OCI-LY1 (cell line): ENCODE results near the gene PKD2L2.

ENCODE experiments used
- H2AFZ ChIP-seq: fragments of 200-600 bp; sonication (generic), shearing (Covaris generic); 2 replicates; pipeline ENCODE4 v1.6.0; 2014; ENCODE audit warnings: antibody characterized with exemption, mild to moderate bottlenecking, low read length
- H3F3A ChIP-seq: fragments of 200-600 bp; sonication (generic), shearing (Covaris generic); 2 replicates; pipeline ENCODE4 v1.6.0; 2014; ENCODE audit warnings: mild to moderate bottlenecking, antibody characterized with exemption, low read length, moderate library complexity; ENCODE audit not compliant: insufficient read depth
- H3K27ac ChIP-seq: fragments of 200-600 bp; sonication (generic); 2 replicates; pipeline ENCODE4 v1.5.1; 2014; ENCODE audit warnings: low read length, mixed run types, mild to moderate bottlenecking, low read depth; ENCODE audit not compliant: poor library complexity, severe bottlenecking
- H3K27me3 ChIP-seq: fragments of 200-600 bp; sonication (generic); 2 replicates; pipeline ENCODE4 v1.6.0; 2014; ENCODE audit warnings: antibody characterized with exemption, mild to moderate bottlenecking, low read length, moderate library complexity; ENCODE audit not compliant: insufficient read depth
- H3K36me3 ChIP-seq: fragments of 200-600 bp; sonication (generic); 2 replicates; pipeline ENCODE4 v1.6.1; 2014; ENCODE audit warnings: mild to moderate bottlenecking, antibody characterized with exemption, low read length, moderate library complexity, mixed read lengths; ENCODE audit not compliant: insufficient read depth
- H3K4me1 ChIP-seq: fragments of 200-600 bp; sonication (generic); 2 replicates; pipeline ENCODE4 v1.5.1; 2014; ENCODE audit warnings: mild to moderate bottlenecking, low read length, moderate library complexity; ENCODE audit not compliant: insufficient read depth, severe bottlenecking
- H3K4me2 ChIP-seq: fragments of 200-600 bp; sonication (generic), shearing (Covaris generic); 2 replicates; pipeline ENCODE4 v1.6.1; 2014; ENCODE audit warnings: low read length
- H3K4me3 ChIP-seq: fragments of 200-600 bp; sonication (generic); 2 replicates; pipeline ENCODE4 v1.5.1; 2014; ENCODE audit warnings: low read length, low read depth, mild to moderate bottlenecking, mixed read lengths; ENCODE audit not compliant: poor library complexity, severe bottlenecking
- H3K79me2 ChIP-seq: fragments of 200-600 bp; shearing (Covaris generic); 2 replicates; pipeline ENCODE4 v1.6.1; 2016; ENCODE audit warnings: mixed run types, low read length, mixed read lengths; ENCODE audit not compliant: insufficient read depth
- H3K9ac ChIP-seq: fragments of 200-600 bp; sonication (generic), shearing (Covaris generic); 2 replicates; pipeline ENCODE4 v1.6.1; 2014; ENCODE audit warnings: mild to moderate bottlenecking, low read length, mixed read lengths
- H3K9me2 ChIP-seq: fragments of 200-600 bp; sonication (generic), shearing (Covaris generic); 2 replicates; pipeline ENCODE4 v1.6.1; 2014; ENCODE audit warnings: low read depth, mild to moderate bottlenecking, low read length, mixed read lengths
- H3K9me3 ChIP-seq: fragments of 200-600 bp; shearing (Covaris generic); 2 replicates; pipeline ENCODE4 v1.6.1; 2014; ENCODE audit warnings: low read length, mixed read lengths
- H4K20me1 ChIP-seq: fragments of 200-600 bp; sonication (generic), shearing (Covaris generic); 2 replicates; pipeline ENCODE4 v1.6.0; 2016; ENCODE audit warnings: mild to moderate bottlenecking, low read length; ENCODE audit not compliant: insufficient read depth
- EZH2 ChIP-seq: fragments of 200-600 bp; sonication (generic), shearing (Covaris generic); IDR thresholded peaks from 2 replicates; pipeline ENCODE4 v1.8.0; 2017; ENCODE audit warnings: borderline replicate concordance, mixed run types, mild to moderate bottlenecking, antibody characterized with exemption, low read length, moderate library complexity, mixed read lengths
- TF ChIP-seq, protein P1 (sequence below): fragments of 200-600 bp; sonication (generic), shearing (Covaris generic); IDR thresholded peaks from 2 replicates; pipeline ENCODE4 v1.5.1; 2017; ENCODE audit warnings: mild to moderate bottlenecking, antibody characterized with exemption, low read length, moderate library complexity, mixed read lengths

PKD2L2 gene

DNA sequence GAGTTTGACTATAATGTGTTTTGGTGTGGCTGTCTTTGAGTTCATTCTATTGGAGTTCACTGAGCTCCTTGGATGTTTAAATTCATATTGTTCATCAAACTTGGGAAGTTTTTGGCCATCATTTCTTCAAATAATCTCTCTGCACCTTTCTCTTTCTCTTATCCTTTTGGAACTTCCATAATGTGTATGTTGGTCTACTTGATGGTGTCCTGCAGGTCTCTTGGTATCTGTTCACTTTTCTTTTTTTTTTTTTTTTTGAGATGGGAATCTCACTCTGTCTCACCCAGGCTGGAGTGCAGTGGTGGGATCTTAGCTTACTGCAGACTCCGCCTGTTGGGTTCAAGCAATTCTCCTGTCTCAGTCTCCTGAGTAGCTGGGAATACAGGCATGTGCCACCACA, 27.7 kb downstream of the PKD2L2 start:
- Histone ChIP-seq H3K4me3 (no peak overlapping the region), H2AFZ (no peak overlapping the region), H3K4me1 (no peaks in the 10 kb centered on the region), H3K27ac (no peak overlapping the region), H3K4me2 (no peak overlapping the region), H3K9me3 (0 out of 2 replicates have a peak, but pooled peaks cover 5% of the 10 kb centered on the region), H3K9me2 (no peaks in the 10 kb centered on the region), H3K9ac (no peak overlapping the region), H3K27me3 (no peaks in the 10 kb centered on the region), H3K79me2 (no peaks in the 10 kb centered on the region), H3F3A (no peaks in the 10 kb centered on the region), H3K36me3 (no peaks in the 10 kb centered on the region), H4K20me1 (no peaks in the 10 kb centered on the region)
- no peak for TF ChIP-seq EZH2
- TF ChIP-seq, protein P1, sequence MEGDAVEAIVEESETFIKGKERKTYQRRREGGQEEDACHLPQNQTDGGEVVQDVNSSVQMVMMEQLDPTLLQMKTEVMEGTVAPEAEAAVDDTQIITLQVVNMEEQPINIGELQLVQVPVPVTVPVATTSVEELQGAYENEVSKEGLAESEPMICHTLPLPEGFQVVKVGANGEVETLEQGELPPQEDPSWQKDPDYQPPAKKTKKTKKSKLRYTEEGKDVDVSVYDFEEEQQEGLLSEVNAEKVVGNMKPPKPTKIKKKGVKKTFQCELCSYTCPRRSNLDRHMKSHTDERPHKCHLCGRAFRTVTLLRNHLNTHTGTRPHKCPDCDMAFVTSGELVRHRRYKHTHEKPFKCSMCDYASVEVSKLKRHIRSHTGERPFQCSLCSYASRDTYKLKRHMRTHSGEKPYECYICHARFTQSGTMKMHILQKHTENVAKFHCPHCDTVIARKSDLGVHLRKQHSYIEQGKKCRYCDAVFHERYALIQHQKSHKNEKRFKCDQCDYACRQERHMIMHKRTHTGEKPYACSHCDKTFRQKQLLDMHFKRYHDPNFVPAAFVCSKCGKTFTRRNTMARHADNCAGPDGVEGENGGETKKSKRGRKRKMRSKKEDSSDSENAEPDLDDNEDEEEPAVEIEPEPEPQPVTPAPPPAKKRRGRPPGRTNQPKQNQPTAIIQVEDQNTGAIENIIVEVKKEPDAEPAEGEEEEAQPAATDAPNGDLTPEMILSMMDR: no peak

DNA sequence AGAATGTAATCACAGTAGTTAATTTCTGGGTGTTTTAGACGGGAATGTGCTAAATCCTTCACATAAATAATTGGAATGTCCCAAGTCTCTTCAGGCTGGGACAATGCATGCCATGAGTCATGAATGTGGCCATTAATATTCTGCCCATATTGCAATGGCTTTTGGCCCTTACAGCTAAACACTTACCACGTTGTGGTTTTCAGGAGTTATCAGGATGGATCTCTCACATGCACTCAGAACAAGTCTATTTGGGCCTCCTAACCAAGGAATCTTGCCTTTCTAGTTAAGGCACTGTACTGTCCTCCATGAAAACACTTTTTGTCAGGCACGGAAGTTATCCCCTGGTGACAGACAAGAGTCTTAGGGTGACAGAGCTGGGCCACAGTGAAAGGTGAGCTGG, 32.7 kb downstream of the PKD2L2 start:
- no peaks in the 10 kb centered on the region for H3K9me3 ChIP-seq
- H3K4me3 ChIP-seq: no peak overlapping the region
- no peaks in the 10 kb centered on the region for H3F3A ChIP-seq
- no peak overlapping the region for H2AFZ ChIP-seq
- no peaks in the 10 kb centered on the region for H3K27me3 ChIP-seq
- H3K4me2 ChIP-seq: no peak overlapping the region
- no peaks in the 10 kb centered on the region for H3K36me3 ChIP-seq
- no peak for TF ChIP-seq EZH2
- TF ChIP-seq, protein P1: no peak
- no peak overlapping the region for H3K9ac ChIP-seq
- H3K79me2 ChIP-seq: no peaks in the 10 kb centered on the region
- H3K9me2 ChIP-seq: no peaks in the 10 kb centered on the region
- H4K20me1 ChIP-seq: no peaks in the 10 kb centered on the region
- no peak overlapping the region for H3K27ac ChIP-seq
- H3K4me1 ChIP-seq: no peaks in the 10 kb centered on the region

DNA sequence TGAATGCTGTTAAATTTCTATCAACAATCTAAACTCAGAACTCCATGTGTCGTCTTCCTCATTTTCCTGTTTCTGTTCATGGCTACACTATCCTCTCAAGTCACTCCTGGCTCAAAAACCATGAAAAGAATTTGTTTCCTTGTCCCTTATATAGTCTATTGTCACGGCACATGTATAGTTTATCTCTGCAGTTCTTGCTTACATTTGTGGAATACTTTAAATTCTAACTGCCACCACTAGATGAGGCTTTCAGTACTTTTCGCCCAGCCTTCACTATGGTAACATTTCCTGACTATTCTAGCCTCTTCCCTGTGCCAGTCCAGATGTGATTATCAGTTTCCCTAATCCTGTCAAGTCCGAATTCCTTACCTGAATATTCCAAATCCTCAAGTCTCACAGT, 34.6 kb downstream of the PKD2L2 start:
- TF ChIP-seq, protein P1: no peak
- no peak for TF ChIP-seq EZH2
- no peaks in the 10 kb centered on the region for H3K9me2 ChIP-seq
- no peak overlapping the region for H3K4me3 ChIP-seq
- no peaks in the 10 kb centered on the region; the same call in 1 of the 2 replicates for H3K36me3 ChIP-seq
- H4K20me1 ChIP-seq: no peaks in the 10 kb centered on the region
- no peak overlapping the region for H3K9ac ChIP-seq
- no peaks in the 10 kb centered on the region for H3K9me3 ChIP-seq
- H3K27me3 ChIP-seq: no peaks in the 10 kb centered on the region
- no peak overlapping the region for H3K4me2 ChIP-seq
- no peaks in the 10 kb centered on the region for H3F3A ChIP-seq
- no peak overlapping the region for H2AFZ ChIP-seq
- no peak overlapping the region for H3K27ac ChIP-seq
- H3K4me1 ChIP-seq: no peaks in the 10 kb centered on the region
- no peaks in the 10 kb centered on the region for H3K79me2 ChIP-seq
